ENCODE data around the gene HOXB5.

DNA sequence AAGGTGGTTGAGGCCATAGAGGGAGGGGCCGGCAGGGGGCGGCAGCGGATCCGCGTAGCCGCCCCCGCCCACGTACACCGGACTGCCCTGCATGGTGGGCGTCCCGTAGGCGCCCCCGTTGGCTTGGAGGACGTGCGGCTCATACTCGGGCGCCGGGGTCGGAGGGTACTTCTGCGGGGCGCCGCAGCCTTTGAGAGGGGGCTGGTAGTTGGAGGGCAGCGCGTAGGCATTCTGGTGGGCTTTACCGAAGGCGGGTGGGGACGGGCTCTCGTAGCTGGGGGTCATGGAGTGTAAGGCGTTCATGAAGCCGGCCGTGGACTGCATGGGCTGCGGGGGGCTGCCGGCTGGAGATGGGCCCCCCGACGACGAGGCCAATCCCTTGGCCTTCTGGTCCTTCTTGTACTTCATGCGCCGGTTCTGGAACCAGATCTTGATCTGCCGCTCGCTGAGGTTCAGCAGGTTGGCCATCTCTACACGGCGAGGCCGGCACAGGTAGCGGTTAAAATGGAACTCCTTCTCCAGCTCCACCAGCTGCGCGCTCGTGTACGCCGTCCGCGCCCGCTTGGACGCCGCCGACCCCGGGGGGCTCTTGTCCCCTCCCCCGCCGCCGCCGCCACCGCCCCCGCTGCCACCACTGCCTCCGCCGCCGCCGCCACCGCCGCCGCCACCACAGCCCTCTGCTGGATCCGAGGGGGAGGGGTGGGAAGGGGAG lies 42.9 kb downstream of the HOXB5 start:
- no peak for TF ChIP-seq POLR2A (IDR thresholded peaks at IDR 0.05)
- TF ChIP-seq POLR2AphosphoS5 (IDR thresholded peaks at IDR 0.05) = no peak
- TF ChIP-seq, protein P1, sequence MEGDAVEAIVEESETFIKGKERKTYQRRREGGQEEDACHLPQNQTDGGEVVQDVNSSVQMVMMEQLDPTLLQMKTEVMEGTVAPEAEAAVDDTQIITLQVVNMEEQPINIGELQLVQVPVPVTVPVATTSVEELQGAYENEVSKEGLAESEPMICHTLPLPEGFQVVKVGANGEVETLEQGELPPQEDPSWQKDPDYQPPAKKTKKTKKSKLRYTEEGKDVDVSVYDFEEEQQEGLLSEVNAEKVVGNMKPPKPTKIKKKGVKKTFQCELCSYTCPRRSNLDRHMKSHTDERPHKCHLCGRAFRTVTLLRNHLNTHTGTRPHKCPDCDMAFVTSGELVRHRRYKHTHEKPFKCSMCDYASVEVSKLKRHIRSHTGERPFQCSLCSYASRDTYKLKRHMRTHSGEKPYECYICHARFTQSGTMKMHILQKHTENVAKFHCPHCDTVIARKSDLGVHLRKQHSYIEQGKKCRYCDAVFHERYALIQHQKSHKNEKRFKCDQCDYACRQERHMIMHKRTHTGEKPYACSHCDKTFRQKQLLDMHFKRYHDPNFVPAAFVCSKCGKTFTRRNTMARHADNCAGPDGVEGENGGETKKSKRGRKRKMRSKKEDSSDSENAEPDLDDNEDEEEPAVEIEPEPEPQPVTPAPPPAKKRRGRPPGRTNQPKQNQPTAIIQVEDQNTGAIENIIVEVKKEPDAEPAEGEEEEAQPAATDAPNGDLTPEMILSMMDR (IDR thresholded peaks at IDR 0.05) = peak in 1 of 4 experiments; percentile 47
- no peak for TF ChIP-seq EP300 (IDR thresholded peaks at IDR 0.05)

Measured in gastroesophageal sphincter (tissue), 3 donors.